HEK293T (cell line): ENCODE data around the gene WNT7A.

ENCODE experiments used
- BHLHE40 ChIP-seq: fragments of 450-650 bp; IDR thresholded peaks from 2 replicates; pipeline ENCODE4 v1.6.1; 2016; ENCODE audit warnings: mild to moderate bottlenecking, moderate library complexity, borderline replicate concordance
- ELF4 ChIP-seq: fragments of 450-650 bp; IDR thresholded peaks from 2 replicates; pipeline ENCODE4 v1.6.1; 2017; ENCODE audit warnings: antibody characterized with exemption
- FOXA1 ChIP-seq: fragments of 450-650 bp; IDR thresholded peaks from 2 replicates; pipeline ENCODE4 v1.6.1; 2016; ENCODE audit warnings: mild to moderate bottlenecking
- TARDBP ChIP-seq: fragments of 450-650 bp; IDR thresholded peaks from 2 replicates; pipeline ENCODE4 v1.6.1; 2016
- ZNF384 ChIP-seq: fragments of 450-650 bp; IDR thresholded peaks from 2 replicates; pipeline ENCODE4 v1.6.1; 2016

DNA sequence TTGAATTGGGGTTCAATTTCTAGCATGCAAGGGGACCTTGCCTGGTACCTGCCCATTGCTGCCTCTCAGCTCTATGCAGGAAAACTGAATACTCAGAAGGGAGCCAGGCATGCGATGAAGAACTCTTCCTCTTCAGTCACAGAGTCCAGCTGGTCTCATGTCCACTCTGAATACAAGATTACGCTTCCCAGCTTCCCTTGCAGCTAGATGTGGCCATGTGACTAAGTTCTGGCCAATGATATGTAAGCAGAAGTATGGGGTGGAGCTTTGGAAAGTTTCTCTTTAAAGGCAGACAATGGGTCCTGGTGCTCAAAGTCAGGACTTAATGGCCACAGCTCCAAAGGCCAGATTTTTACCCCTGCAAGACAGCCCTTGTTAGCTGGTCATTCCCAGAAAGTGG lies 9.0 kb downstream of the WNT7A start:
- TF ChIP-seq FOXA1 (no peak), TARDBP (no peak), ELF4 (no peak), BHLHE40 (no peak), ZNF384 (no peak)
